Nephron progenitor cell (in vitro differentiated cells): ENCODE results near the gene PRIMA1.

Experiments used
- DNase-seq: peaks from one replicate; pipeline ENCODE4 v3.0.0; 2021
- H3K27ac Mint-ChIP-seq: 2 replicates; pipeline ENCODE4 v1.8.0; 2021; ENCODE audit warnings: mild to moderate bottlenecking, moderate library complexity, mixed read lengths
- H3K27me3 Mint-ChIP-seq: 2 replicates; pipeline ENCODE4 v1.8.0; 2021; ENCODE audit warnings: mild to moderate bottlenecking, low read depth, mixed read lengths; ENCODE audit not compliant: poor library complexity
- H3K36me3 Mint-ChIP-seq: 2 replicates; pipeline ENCODE4 v1.8.0; 2021; ENCODE audit warnings: low read depth, mixed read lengths
- H3K4me1 Mint-ChIP-seq: 2 replicates; pipeline ENCODE4 v1.8.0; 2021; ENCODE audit warnings: mixed read lengths
- H3K4me3 Mint-ChIP-seq: 2 replicates; pipeline ENCODE4 v1.8.0; 2021; ENCODE audit warnings: mild to moderate bottlenecking, moderate library complexity, mixed read lengths
- H3K9me3 Mint-ChIP-seq: 2 replicates; pipeline ENCODE4 v1.8.0; 2021; ENCODE audit warnings: mild to moderate bottlenecking, moderate library complexity, mixed read lengths
- CTCF ChIP-seq: fragments of 200-600 bp; sonication (generic); IDR thresholded peaks from 2 replicates; pipeline ENCODE4 v1.5.0; 2021; ENCODE audit warnings: antibody characterized with exemption

Gene PRIMA1

GRCh38 chr14:93669632-93670031, 118.7 kb downstream of the PRIMA1 start:
- peaks cover 12% of the 10 kb centered on the region for H3K36me3 Mint-ChIP-seq
- peaks cover 13% of the 10 kb centered on the region for H3K27me3 Mint-ChIP-seq
- H3K4me1 Mint-ChIP-seq: no peaks in the 10 kb centered on the region
- no peak overlapping the region for H3K27ac Mint-ChIP-seq
- no peak for TF ChIP-seq CTCF
- DNase-seq: no peak
- H3K9me3 Mint-ChIP-seq: peaks cover 33% of the 10 kb centered on the region
- H3K4me3 Mint-ChIP-seq: no peak overlapping the region
